Smooth muscle cell (in vitro differentiated cells): ENCODE results near the gene MTAP. TPM values are rescaled to one million over a fixed set of nuclear protein-coding genes. Genes with fewer than 3 reads are reported as not detected.

Source experiments
- DNase-seq: peaks from one replicate; lab custom pipeline; 2025; ENCODE audit not compliant: unreplicated experiment; lab: John Stamatoyannopoulos, UW
- H2AFZ ChIP-seq: fragments of 200-600 bp; sonication (generic); 2 replicates; pipeline ENCODE4 v1.6.0; 2016; ENCODE audit warnings: antibody characterized with exemption, low read depth, mild to moderate bottlenecking
- H3F3A ChIP-seq: fragments of 200-600 bp; sonication (generic); 2 replicates; pipeline ENCODE4 v1.6.0; 2017; ENCODE audit warnings: antibody characterized with exemption, low read depth
- H3K27ac ChIP-seq: fragments of 200-600 bp; sonication (generic); 2 replicates; pipeline ENCODE4 v1.5.1; 2016; ENCODE audit warnings: low read depth, mild to moderate bottlenecking
- H3K27me3 ChIP-seq: fragments of 200-600 bp; sonication (generic); 2 replicates; pipeline ENCODE4 v1.6.1; 2016; ENCODE audit warnings: low read depth, mild to moderate bottlenecking
- H3K36me3 ChIP-seq: fragments of 200-600 bp; sonication (generic); 2 replicates; pipeline ENCODE4 v1.5.1; 2016; ENCODE audit warnings: low read depth
- H3K4me1 ChIP-seq: fragments of 200-600 bp; sonication (generic); 2 replicates; pipeline ENCODE4 v1.5.1; 2016; ENCODE audit warnings: low read depth
- H3K4me2 ChIP-seq: fragments of 200-600 bp; sonication (generic); 2 replicates; pipeline ENCODE4 v1.6.0; 2016; ENCODE audit warnings: mild to moderate bottlenecking
- H3K4me3 ChIP-seq: fragments of 200-600 bp; sonication (generic); 2 replicates; pipeline ENCODE4 v1.5.1; 2016; ENCODE audit warnings: mild to moderate bottlenecking
- H3K79me2 ChIP-seq: fragments of 200-600 bp; sonication (generic); 2 replicates; pipeline ENCODE4 v1.6.0; 2016; ENCODE audit warnings: low read depth, mild to moderate bottlenecking
- H3K9ac ChIP-seq: fragments of 200-600 bp; sonication (generic); 2 replicates; pipeline ENCODE4 v1.6.0; 2016; ENCODE audit warnings: low read depth
- H3K9me3 ChIP-seq: fragments of 200-600 bp; sonication (generic); replicated peaks from 2 replicates; pipeline ENCODE4 v1.5.1; 2016; ENCODE audit warnings: low read depth
- H4K20me1 ChIP-seq: fragments of 200-600 bp; sonication (generic); 2 replicates; pipeline ENCODE4 v1.6.0; 2016; ENCODE audit warnings: low read depth
- WGBS: methylation state at CpG from one replicate; pipeline ENCODE4 v1.1.7; 2016; ENCODE audit warnings: low lambda C conversion rate; 5-methylcytosine and 5-hydroxymethylcytosine counted together
- polyA plus RNA-seq: library from polyadenylated mRNA; unstranded; fragments of >200 nt; fragmentation: Nextera tagmentation; extraction: Ambion mirVana; gene quantifications from 2 replicates; pipeline ENCODE4 v1.2.1, GENCODE V29; 2016
- total RNA-seq: library from RNA; depleted of rRNA; stranded (reverse); fragments of >200 nt; gene quantifications from 2 replicates; pipeline ENCODE4 v1.2.3, GENCODE V29; 2014
- TF ChIP-seq, protein P1 (sequence below): fragments of 200-600 bp; sonication (generic); IDR thresholded peaks from 2 replicates; pipeline ENCODE4 v1.5.1; 2017; ENCODE audit warnings: borderline replicate concordance, mild to moderate bottlenecking, antibody characterized with exemption; ENCODE audit not compliant: insufficient read depth, poor library complexity, severe bottlenecking

The MTAP gene
- total and polyA plus RNA-seq, 2 experiments from 2014 or later = 19.1 to 39.6 TPM

DNA sequence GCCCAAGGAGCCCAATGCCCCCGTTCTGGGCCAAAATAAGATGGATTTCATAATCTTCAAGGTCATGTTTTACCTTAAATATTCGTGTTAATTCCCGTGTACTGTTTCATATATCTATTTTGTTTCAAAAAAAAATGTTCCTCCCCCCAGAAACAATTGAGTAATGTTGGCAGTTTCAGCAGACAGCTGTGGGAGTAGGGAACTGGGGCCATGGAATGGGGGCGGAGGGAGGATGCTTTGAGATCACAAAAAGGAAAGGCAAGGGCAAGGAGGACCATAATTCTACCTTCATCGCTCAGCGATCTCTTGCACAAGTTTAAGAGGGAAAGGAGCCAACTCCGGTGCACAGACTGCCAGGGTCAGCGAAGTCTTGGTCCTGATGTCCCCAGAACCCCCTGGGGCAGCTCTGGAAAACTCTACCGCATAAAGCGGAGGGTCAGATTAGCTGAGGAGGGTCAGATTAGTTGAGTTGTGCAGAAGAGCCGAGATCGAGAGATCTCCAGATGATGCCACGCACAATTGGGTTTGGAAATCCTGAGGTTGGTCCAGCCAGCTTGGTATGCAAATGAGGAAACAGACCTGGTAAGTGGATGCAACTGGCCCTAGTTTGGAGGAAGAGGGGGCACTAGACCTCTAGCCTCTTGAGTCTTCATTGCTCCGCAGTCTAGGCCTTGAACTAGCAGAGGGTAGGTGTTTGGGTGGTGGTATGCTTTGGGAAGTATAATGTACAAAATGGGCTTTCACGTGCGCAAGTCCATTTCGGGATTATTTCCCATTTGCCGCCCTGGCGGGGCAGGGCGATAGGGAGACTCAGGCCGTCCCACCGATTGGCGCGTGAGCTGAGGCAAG lies 167.7 kb downstream of the MTAP start:
- H3K36me3 ChIP-seq = no peaks in the 10 kb centered on the region
- DNase-seq = no peak
- H2AFZ ChIP-seq = no peak overlapping the region
- H3K9me3 ChIP-seq = no peaks in the 10 kb centered on the region
- H3K4me2 ChIP-seq = peak overlapping the region; percentile 58
- H3K27ac ChIP-seq = no peak overlapping the region
- H3K27me3 ChIP-seq = peaks cover 96% of the 10 kb centered on the region
- H3K79me2 ChIP-seq = no peaks in the 10 kb centered on the region
- H3F3A ChIP-seq = no peaks in the 10 kb centered on the region
- H3K9ac ChIP-seq = no peak overlapping the region
- peaks cover 6% of the 10 kb centered on the region for H3K4me1 ChIP-seq
- TF ChIP-seq, protein P1, sequence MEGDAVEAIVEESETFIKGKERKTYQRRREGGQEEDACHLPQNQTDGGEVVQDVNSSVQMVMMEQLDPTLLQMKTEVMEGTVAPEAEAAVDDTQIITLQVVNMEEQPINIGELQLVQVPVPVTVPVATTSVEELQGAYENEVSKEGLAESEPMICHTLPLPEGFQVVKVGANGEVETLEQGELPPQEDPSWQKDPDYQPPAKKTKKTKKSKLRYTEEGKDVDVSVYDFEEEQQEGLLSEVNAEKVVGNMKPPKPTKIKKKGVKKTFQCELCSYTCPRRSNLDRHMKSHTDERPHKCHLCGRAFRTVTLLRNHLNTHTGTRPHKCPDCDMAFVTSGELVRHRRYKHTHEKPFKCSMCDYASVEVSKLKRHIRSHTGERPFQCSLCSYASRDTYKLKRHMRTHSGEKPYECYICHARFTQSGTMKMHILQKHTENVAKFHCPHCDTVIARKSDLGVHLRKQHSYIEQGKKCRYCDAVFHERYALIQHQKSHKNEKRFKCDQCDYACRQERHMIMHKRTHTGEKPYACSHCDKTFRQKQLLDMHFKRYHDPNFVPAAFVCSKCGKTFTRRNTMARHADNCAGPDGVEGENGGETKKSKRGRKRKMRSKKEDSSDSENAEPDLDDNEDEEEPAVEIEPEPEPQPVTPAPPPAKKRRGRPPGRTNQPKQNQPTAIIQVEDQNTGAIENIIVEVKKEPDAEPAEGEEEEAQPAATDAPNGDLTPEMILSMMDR = no peak
- peaks cover 44% of the 10 kb centered on the region for H4K20me1 ChIP-seq
- WGBS = 25% methylated on average over 24 of the region's 24 CpGs
- H3K4me3 ChIP-seq = no peak overlapping the region

GRCh38 chr9:21970800-21971640 lies 168.6 kb downstream of the MTAP start:
- Histone ChIP-seq H3K4me3 (no peak overlapping the region), H3F3A (no peaks in the 10 kb centered on the region), H3K9ac (no peak overlapping the region), H3K4me2 (peak overlapping the region; percentile 58), H3K27me3 (peaks cover 100% of the 10 kb centered on the region), H3K36me3 (no peaks in the 10 kb centered on the region), H2AFZ (no peak overlapping the region), H3K79me2 (no peaks in the 10 kb centered on the region), H3K27ac (no peak overlapping the region), H3K9me3 (no peaks in the 10 kb centered on the region), H3K4me1 (no peaks in the 10 kb centered on the region), H4K20me1 (peaks cover 44% of the 10 kb centered on the region)
- WGBS = 12% methylated on average over 45 of the region's 45 CpGs
- TF ChIP-seq, protein P1 = no peak
- no peak for DNase-seq

DNA sequence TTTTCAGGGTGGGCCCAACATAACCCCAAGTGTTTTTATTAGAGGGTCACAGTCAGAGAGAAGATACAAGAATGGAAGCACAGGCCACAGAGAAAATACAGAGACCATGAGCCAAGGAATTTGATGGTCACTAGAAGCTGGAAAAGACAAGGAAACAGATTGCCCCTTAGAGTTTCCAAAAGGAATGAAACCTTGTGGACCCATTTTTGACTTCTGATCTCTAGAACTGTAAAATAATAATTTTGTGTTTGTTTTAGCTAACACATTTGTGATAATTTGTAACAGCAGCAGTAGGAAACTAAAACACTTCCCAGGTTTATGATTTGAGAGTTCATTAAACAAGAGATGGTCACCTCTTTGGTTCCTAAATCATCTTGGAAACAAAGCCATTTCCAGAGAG lies 169.9 kb downstream of the MTAP start:
- no peak overlapping the region for H2AFZ ChIP-seq
- TF ChIP-seq, protein P1 = no peak
- H3F3A ChIP-seq = no peaks in the 10 kb centered on the region
- no peak overlapping the region for H3K27ac ChIP-seq
- H3K36me3 ChIP-seq = no peaks in the 10 kb centered on the region
- H3K9ac ChIP-seq = no peak overlapping the region
- no peaks in the 10 kb centered on the region for H3K4me1 ChIP-seq
- no peaks in the 10 kb centered on the region for H3K79me2 ChIP-seq
- no peak overlapping the region for H3K4me2 ChIP-seq
- DNase-seq = no peak
- no peaks in the 10 kb centered on the region for H3K9me3 ChIP-seq
- peaks cover 100% of the 10 kb centered on the region for H3K27me3 ChIP-seq
- H4K20me1 ChIP-seq = peaks cover 44% of the 10 kb centered on the region
- H3K4me3 ChIP-seq = no peak overlapping the region
